ENCODE results near the gene MBD2. TPM values are rescaled to one million over a fixed set of nuclear protein-coding genes. Genes with fewer than 3 reads are reported as not detected.

Gene MBD2
- total RNA-seq, 1 experiment from 2014 or later: 28.5 TPM

GRCh38 chr18:54102123-54102522, 122.3 kb downstream of the MBD2 start:
- DNase-seq (ENCODE audit: low read depth): no peak

Other genes starting within 250 kb of the MBD2 start
- gene POLI, start 44.8 kb upstream of the MBD2 start, total RNA-seq (2014; rRNA removed): 18.8 and 21.2 TPM in 2 replicates
- not detected in 2 replicates for gene STARD6, start 133.2 kb upstream of the MBD2 start, total RNA-seq (2014; rRNA removed)
- 7.6 and 11.1 TPM in 2 replicates for gene C18orf54, start 133.2 kb upstream of the MBD2 start, total RNA-seq (2014; rRNA removed)

Measured in LHCN-M2 (cell line).